ENCODE measurements around the gene TSPAN10.

DNA sequence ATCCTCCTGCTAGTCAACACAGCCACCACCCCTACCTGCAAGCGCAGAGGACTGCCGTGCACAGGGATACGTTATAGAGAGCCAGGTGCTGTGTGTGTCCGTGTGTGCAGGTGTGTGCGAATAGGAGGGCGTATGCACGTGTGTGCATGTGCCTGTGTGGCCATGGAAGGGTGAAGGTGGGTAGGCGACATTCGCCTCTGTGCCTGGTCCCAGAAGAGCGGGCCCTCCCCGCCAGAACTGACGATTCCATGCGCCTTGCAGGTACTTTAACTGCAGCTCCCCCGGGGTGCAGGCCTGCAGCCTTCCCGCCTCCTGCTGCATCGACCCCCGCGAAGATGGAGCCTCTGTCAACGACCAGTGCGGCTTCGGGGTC, 10.6 kb downstream of the TSPAN10 start:
- no peak for TF ChIP-seq CTCF (IDR thresholded peaks at IDR 0.05)
- no peak for TF ChIP-seq POLR2A (IDR thresholded peaks at IDR 0.05)

Data from heart left ventricle (tissue), 13 donors.